Measurements from ENCODE around the gene VWA2. TPM values are rescaled to one million over a fixed set of nuclear protein-coding genes. Genes with fewer than 3 reads are reported as not detected.
"Not testable (repeated sequence)": the region's sequence is repeated elsewhere in the genome, so short reads cannot be mapped to it uniquely, and the experiment has no call there.

VWA2 gene
- total RNA-seq, 1 donor from 2014 or later = 0.19 TPM

- no peak for DNase-seq (ENCODE audit: low spot score)
Observed at GRCh38 chr10:114315566-114316420, 76.7 kb downstream of the VWA2 start.

DNA sequence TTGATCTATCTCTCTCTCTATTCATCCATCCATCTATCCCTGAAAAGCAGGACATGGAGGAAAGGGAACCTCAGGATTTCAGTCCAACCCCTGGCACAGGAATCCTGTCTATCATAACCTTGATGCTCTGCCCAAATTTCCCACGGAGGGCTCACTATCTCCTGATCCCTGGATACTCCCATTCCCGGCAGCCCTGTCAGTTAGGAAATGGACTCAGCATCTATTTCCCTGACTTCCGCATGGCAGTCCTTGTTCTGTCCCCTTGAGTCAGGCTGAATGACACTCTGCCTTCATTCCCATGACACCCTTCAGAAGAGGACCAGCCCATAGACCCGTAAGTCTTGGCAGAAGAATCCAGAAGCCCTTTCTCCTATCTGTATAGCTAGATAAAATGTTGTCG lies 77.7 kb downstream of the VWA2 start:
- no peak for DNase-seq (ENCODE audit: low spot score)

GRCh38 chr10:114319406-114320248 lies 80.6 kb downstream of the VWA2 start:
- no peak for DNase-seq (ENCODE audit: low spot score)

DNA sequence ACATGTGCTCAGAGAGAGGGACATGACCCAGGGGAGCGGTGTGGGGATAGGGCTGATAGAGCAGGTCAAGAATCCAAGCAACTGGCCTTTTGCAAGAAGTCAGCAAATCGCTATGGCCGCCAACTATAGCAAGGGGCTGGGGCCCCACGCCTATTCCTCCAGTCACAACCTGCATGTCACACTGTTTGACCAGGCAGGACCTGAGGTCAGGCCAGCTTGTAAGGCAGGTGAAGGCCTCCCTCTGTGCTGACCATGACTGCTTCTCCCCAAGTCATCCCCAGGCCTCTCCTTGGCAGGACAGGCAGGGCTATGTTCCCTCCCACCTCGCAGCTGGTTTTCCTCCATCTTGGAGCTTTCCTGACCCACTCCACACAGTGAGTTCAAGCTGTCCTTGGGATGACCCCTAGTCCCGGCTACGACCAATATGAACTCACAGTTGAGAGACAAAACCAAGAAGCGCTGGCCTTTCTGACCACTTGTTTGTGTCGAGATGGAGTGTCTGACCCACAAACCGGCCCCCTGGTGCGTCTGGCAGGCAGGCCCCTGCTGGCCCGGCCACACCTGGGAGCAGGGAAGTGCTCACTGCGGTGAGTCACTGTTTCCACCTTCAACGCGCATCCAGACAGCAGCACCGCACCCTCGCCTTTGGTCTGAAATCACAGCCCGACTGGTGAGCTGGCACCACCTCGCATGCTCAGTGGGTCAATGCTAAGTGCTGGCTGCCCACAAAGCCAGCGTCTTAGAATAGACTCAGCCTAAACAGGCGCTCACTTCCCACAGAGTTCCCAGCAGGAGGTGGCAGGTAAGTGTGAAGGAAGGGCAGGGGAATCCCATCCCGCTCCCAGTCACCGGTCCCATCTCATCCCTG lies 81.4 kb downstream of the VWA2 start:
- DNase-seq (ENCODE audit: low spot score) = no peak

DNA sequence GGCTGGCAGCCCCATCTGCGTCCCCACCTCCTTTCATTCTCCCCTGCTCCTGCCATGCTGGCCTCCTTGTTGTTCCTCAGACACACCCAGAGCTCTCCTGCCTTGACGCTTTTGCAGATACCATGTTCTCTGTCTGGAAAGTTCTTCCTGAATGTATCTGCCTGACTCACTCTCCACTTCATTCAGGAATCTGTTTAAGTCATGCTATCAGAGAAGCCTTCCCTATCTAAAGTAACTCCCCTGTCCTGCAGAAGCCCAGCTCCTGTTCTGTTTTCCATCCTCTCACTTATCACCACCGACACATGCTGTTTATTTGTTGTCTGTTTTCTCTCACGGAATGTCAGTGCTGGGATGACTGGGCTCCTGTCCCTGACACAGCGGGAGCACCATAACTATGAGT lies 83.3 kb downstream of the VWA2 start:
- DNase-seq (ENCODE audit: low spot score) = no peak

- no peak for DNase-seq (ENCODE audit: low spot score)
Observed at GRCh38 chr10:114323023-114323422, 84.0 kb downstream of the VWA2 start.

DNA sequence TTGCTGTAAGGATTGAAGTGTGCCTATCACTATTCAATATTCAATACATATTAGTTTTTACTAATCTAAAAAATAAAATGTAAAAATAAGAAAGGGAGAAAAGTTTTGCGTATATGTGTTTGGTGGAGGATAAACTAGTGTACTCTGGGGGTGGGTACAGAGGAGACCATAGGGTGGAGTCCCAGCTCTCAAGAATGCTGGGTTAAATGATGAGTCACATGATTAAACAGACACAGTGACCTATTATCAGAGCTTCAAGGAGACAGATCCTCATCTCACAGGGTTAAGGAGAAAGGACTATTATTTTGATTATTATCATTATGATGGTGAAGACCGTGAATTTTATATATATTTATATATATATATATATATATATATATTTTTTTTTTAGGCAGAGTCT lies 87.7 kb downstream of the VWA2 start:
- no peak for DNase-seq (ENCODE audit: low spot score)

DNA sequence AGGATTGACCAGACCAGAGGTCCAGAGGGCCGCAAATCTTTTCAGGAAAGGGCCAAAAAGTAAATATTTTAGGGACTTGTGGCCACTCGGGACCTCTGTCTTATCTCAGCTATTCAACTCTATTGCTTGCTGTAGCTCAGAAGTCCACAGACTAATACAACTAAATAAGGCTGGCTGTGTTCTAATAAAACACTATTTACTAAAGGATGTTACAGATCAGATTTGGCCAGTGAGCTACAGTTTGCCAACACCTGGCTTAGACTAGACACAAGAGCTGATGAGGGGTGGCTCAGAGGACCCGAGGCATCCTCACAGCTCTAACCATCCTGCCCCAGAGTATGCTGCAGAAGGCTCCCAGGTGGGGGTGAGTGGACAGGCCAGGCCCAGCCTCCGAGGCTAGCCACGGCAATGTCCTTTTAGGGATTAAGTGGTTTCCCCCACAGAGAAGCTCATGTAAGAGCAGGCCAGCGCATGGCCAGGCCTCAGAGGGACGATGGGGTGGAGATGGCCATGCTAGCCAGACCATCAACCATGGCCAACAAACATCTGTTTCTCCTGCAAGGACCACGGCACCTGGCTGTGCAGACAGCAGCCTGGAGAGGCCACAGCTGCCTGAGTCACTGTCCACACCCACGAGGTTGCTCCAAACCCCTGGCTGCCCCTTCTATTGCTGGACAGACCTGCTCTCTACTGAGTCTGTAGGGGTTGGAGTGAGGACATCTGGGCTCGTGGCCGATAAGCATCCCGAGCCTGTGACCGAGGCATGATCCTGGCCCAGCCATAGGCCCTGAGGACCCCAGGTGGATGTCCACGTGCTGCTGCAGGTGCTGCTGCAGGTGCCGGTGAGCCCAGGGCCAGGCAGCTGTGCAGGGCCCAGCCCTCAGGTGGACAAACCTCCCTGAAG lies 88.7 kb downstream of the VWA2 start:
- DNase-seq (ENCODE audit: low spot score) = no peak

DNA sequence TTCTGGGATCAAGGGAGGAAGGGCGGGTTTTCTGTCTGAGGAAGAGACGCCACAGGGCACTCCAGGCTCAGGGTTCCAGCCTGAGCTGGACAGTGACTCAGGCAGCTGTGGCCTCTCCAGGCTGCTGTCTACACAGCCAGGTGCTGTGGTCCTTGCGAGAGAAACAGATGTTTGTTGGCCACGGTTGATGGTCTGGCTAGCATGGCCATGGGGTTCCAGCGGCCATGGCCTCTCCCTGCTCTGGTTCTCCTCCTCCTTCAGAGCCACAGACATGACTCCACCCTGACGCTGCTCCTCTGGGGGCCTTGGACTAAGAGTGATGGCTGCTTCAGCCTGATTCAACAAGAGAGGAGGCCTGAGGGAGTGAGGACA lies 89.4 kb downstream of the VWA2 start:
- no peak for DNase-seq (ENCODE audit: low spot score)

DNA sequence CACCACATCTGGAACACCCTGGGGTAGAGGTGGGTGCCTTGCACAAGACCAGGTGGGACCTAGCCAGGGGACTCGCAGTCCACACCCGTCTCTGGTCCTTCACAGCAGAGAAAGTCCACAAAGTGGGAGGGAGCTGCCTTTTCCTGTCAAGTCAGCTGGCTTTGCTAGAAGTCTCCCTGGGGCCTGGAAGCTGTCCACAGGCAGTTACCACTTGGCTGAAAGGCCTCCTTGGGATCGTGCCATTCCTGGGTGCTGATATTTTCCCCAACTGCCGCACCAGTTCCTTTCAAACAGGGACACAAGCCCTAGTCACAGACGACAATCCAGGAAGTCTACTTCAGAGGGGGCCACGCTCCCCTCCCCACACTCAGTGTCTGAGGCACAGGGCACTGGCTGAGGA lies 89.8 kb downstream of the VWA2 start:
- DNase-seq (ENCODE audit: low spot score) = no peak

GRCh38 chr10:114329634-114330365 lies 90.7 kb downstream of the VWA2 start:
- no peak for DNase-seq (ENCODE audit: low spot score)

DNA sequence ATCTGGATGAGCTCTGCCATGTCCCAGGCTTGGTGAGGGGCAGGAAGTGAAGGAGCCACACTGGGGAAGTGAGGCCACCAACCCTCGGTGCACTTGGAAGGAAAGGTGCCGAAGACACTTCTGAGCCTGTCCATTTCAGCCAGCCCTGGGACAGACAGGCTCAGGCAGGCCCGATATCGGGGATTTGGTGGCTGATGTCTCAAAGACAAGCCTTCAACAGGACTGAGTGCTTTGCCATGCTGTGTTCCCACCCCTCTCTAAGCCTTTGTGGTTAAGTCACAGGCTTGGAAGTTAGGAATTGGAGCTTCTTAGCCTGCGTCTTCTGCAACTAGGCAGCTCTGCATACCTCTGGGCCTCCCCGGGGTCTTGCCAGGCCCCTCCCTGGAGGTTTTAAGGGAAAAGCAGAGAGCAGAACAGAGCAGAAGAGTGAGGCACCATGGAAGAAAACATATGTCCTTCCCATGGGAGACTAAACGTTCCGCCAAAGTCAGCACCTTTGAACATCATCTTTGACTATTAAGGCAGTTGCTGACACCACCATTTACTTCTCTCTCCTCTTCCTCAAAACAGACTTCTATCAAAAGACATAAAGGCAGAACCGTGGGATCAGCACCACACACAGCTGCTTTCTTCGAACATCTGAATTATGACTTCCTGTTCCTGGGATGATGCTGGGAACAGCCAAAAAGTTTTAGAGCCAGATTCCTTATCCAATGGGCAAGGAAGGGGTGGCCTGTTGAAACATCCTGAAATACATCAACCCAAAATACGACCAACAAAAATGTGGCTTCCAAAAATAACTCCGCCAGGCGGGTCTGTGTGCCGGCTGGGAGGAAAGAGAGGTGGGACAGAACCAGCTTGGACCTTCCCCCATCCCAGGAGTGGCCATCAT lies 93.5 kb downstream of the VWA2 start:
- DNase-seq (ENCODE audit: low spot score) = no peak

- DNase-seq (ENCODE audit: low spot score) = not testable (repeated sequence)
Observed at GRCh38 chr10:114333441-114333840, 94.4 kb downstream of the VWA2 start.

DNA sequence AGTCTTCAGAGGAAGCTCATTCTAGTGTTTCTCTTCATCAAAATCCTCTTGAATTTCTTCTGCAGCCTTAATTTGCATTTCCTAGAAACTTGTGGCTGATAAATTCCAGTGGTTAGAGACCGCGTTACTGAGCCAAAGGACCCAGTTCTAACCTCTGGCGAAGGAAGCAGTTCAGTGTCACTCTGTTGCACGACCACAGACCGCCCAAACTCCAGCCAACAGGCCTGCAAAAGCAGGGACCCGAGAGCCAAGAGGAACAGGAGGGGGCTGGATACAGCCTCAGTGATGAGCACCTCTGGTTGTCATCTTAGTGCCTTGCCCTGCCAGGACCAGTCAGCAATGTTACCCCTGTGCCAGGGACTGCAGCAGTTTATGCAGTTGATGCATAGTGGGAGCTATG lies 95.2 kb downstream of the VWA2 start:
- DNase-seq (ENCODE audit: low spot score) = no peak

GRCh38 chr10:114335614-114336013 lies 96.6 kb downstream of the VWA2 start:
- DNase-seq (ENCODE audit: low spot score) = no peak

DNA sequence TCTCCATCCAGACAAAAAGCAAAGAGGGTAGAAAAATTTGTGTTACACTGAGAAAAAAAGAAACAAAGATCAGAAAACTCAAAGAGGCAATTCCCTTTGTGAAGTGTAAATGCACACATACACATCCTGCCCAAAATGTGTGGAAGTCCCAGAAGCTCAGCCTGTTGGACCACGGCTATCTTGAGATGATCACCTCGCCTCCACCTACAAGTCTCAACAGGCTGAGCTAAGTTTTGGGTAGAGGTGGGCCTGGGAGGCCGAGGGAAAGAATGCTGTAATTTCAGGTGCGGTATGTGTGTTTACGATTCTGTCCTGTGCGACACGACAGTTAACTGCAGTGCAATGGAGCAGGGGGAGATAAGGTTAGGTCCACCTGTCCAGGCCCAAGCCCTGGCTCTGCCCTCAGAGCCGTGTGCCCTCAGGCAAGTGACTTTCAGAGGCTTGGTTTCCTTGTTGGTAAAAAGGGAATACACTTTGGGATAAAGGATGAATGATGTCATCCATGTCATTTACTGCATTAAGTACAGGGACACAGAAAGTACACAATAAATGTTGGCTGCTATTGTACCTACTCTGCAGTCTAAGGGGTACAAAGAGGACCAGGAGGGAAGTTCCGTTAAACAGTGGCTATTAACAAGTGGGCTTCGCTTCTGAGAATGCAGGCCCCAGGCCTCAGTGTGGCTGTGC lies 97.9 kb downstream of the VWA2 start:
- DNase-seq (ENCODE audit: low spot score) = no peak

DNA sequence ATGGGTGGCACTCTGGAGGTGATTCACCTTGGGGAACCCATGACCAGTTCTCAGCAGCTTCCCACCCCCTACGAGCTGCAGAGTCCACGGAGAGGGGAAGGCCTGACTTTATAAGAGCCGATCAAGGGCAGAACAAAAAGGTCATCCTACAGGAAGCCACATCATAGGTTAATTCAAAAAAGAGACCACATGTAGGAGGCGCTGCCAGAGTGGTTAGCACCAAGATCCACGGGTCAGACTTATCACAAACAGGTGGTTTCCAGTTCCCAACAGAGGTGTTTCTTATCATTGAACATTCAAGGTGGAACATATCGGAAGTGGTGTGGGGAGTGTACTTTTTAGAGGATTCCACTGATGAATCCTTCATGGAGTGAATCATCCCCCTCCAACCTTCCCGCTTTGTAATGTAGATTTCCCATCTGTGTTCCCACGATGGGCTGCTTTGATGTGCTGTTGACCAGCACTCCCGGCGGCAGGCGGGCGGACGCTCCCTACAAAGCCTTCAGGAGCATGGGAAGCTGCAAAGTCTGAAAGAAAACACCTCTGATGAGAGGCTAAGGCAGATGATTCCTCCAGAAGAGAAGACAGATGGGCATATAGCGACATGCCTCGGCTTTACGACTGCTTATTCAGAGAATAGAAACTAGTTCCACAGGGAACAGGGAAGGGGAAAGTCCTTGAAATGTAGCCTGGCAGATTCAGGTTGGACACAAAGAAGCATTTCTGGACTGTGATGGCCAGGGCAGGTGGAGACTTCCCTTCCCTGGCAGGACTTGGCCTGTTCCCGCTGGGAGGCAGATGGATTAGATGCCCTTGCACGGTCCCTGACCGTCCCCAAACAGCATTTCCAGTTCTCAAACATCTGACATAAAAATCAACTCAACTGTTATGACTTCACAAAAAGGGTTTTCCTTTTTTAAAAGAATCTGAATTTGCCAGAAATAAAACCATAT lies 98.7 kb downstream of the VWA2 start:
- DNase-seq (ENCODE audit: low spot score) = no peak

Data from mesenteric fat pad (tissue), 1 donor.